ENCODE data around the gene NR4A1. TPM values are rescaled to one million over a fixed set of nuclear protein-coding genes. Genes with fewer than 3 reads are reported as not detected.

The NR4A1 gene
- total RNA-seq, 1 donor from 2014 or later, result 11.4 TPM

- Mint-ChIP-seq H3K36me3 (no peaks in the 10 kb centered on the region), H3K4me3 (no peak overlapping the region), H3K4me1 (ENCODE audit: unreplicated experiment) (no peaks in the 10 kb centered on the region), H3K27me3 (peaks cover 25% of the 10 kb centered on the region), H3K27ac (no peak overlapping the region), H3K9me3 (no peaks in the 10 kb centered on the region)
- TF ChIP-seq CTCF (conservative IDR thresholded peaks at IDR 0.05), result no peak
- no peak for DNase-seq (ENCODE audit: extremely low spot score, unreplicated experiment)
Measured at GRCh38 chr12:52063082-52063924, 12.1 kb downstream of the NR4A1 start.

GRCh38 chr12:52063981-52064649 is 12.9 kb downstream of the NR4A1 start:
- no peak overlapping the region for H3K27ac Mint-ChIP-seq
- no peak for TF ChIP-seq CTCF (conservative IDR thresholded peaks at IDR 0.05)
- H3K27me3 Mint-ChIP-seq, result peaks cover 25% of the 10 kb centered on the region
- no peaks in the 10 kb centered on the region for H3K9me3 Mint-ChIP-seq
- DNase-seq (ENCODE audit: extremely low spot score, unreplicated experiment), result no peak
- H3K4me3 Mint-ChIP-seq, result no peak overlapping the region
- H3K4me1 Mint-ChIP-seq (ENCODE audit: unreplicated experiment), result peaks cover 2% of the 10 kb centered on the region
- H3K36me3 Mint-ChIP-seq, result no peaks in the 10 kb centered on the region

- TF ChIP-seq CTCF (conservative IDR thresholded peaks at IDR 0.05), result no peak
- no peak overlapping the region for H3K27ac Mint-ChIP-seq
- peaks cover 28% of the 10 kb centered on the region for H3K27me3 Mint-ChIP-seq
- no peaks in the 10 kb centered on the region for H3K9me3 Mint-ChIP-seq
- no peak overlapping the region for H3K4me3 Mint-ChIP-seq
- DNase-seq (ENCODE audit: extremely low spot score, unreplicated experiment), result no peak
- no peaks in the 10 kb centered on the region for H3K36me3 Mint-ChIP-seq
- H3K4me1 Mint-ChIP-seq (ENCODE audit: unreplicated experiment), result peaks cover 20% of the 10 kb centered on the region
Measured at GRCh38 chr12:52066346-52067080, 15.3 kb downstream of the NR4A1 start.

- no peak overlapping the region for H3K4me3 Mint-ChIP-seq
- DNase-seq (ENCODE audit: extremely low spot score, unreplicated experiment), result no peak
- H3K9me3 Mint-ChIP-seq, result no peaks in the 10 kb centered on the region
- peaks cover 28% of the 10 kb centered on the region for H3K27me3 Mint-ChIP-seq
- H3K36me3 Mint-ChIP-seq, result peaks cover 3% of the 10 kb centered on the region
- no peak for TF ChIP-seq CTCF (conservative IDR thresholded peaks at IDR 0.05)
- no peak overlapping the region for H3K27ac Mint-ChIP-seq
- H3K4me1 Mint-ChIP-seq (ENCODE audit: unreplicated experiment), result peaks cover 23% of the 10 kb centered on the region
Measured at GRCh38 chr12:52067081-52067374, 15.8 kb downstream of the NR4A1 start.

- peak; percentile 90 for DNase-seq (ENCODE audit: extremely low spot score, unreplicated experiment)
- H3K27ac Mint-ChIP-seq, result peak within 1 kb of the TSS; percentile 99
- peaks cover 42% of the 10 kb centered on the region for H3K4me1 Mint-ChIP-seq (ENCODE audit: unreplicated experiment)
- peaks cover 28% of the 10 kb centered on the region for H3K27me3 Mint-ChIP-seq
- peak within 1 kb of the TSS; percentile 99 for H3K4me3 Mint-ChIP-seq
- H3K9me3 Mint-ChIP-seq, result no peaks in the 10 kb centered on the region
- peak; percentile 70 for TF ChIP-seq CTCF (conservative IDR thresholded peaks at IDR 0.05)
- H3K36me3 Mint-ChIP-seq, result peaks cover 15% of the 10 kb centered on the region
Measured at GRCh38 chr12:52069327-52070184, 18.3 kb downstream of the NR4A1 start, which contains the start of gene ATG101. Gene ATG101 (plus strand): TSS chr12:52069978. CDS start chr12:52073651, 3,673 bp downstream.

All from type B pancreatic cell (in vitro differentiated cells).